D341Med (cell line): ENCODE data around the gene GPR137.
"Not testable (repeated sequence)": the region's sequence is repeated elsewhere in the genome, so short reads cannot be mapped to it uniquely, and the experiment has no call there.

Experiments used
- DNase-seq: peaks from one replicate; pipeline ENCODE4 v3.0.0; 2012; ENCODE audit warnings: low spot score

The GPR137 gene

GRCh38 chr11:64284962-64285884 is at the start of gene GPR137:
GPR137 (plus strand) TSS chr11:64285848; CDS start chr11:64286525, 677 bp downstream.
- peak; percentile 95 for DNase-seq

- no peak for DNase-seq
These were observed 48.1 kb upstream of the GPR137 start for GRCh38 chr11:64237484-64237951.

GRCh38 chr11:64238076-64238475 is 47.6 kb upstream of the GPR137 start:
- no peak for DNase-seq

GRCh38 chr11:64238999-64239398 is 46.6 kb upstream of the GPR137 start:
- no peak for DNase-seq

- no peak for DNase-seq
These were observed 45.8 kb upstream of the GPR137 start for GRCh38 chr11:64239662-64240434.

GRCh38 chr11:64240435-64241240 is 45.0 kb upstream of the GPR137 start, which contains the start of gene FKBP2:
FKBP2 (plus strand) TSS chr11:64241095; CDS start chr11:64242388, 1,293 bp downstream.
- peak; percentile 98 for DNase-seq

GRCh38 chr11:64241241-64241490 is 44.5 kb upstream of the GPR137 start:
- DNase-seq: peak; percentile 94

- DNase-seq: peak; percentile 50
These were observed 43.9 kb upstream of the GPR137 start for GRCh38 chr11:64241491-64242374.

- no peak for DNase-seq
These were observed 42.3 kb upstream of the GPR137 start for GRCh38 chr11:64243236-64243854.

GRCh38 chr11:64244107-64244506 is 41.5 kb upstream of the GPR137 start:
- no peak for DNase-seq

GRCh38 chr11:64244966-64245365 is 40.7 kb upstream of the GPR137 start:
- DNase-seq: no peak

- no peak for DNase-seq
These were observed 40.2 kb upstream of the GPR137 start for GRCh38 chr11:64245401-64245796.

- DNase-seq: no peak
These were observed 39.6 kb upstream of the GPR137 start for GRCh38 chr11:64245797-64246620.

GRCh38 chr11:64246621-64246870 is 39.1 kb upstream of the GPR137 start:
- DNase-seq: not testable (repeated sequence)

- peak; percentile 90 for DNase-seq
These were observed 38.5 kb upstream of the GPR137 start, which contains the start of gene PPP1R14B for GRCh38 chr11:64246871-64247728. PPP1R14B (minus strand) TSS chr11:64246943; CDS start chr11:64246673, 270 bp downstream.

- DNase-seq: no peak
These were observed 37.7 kb upstream of the GPR137 start for GRCh38 chr11:64247729-64248531.

GRCh38 chr11:64248578-64248977 is 37.1 kb upstream of the GPR137 start:
- DNase-seq: no peak

GRCh38 chr11:64249038-64249437 is 36.6 kb upstream of the GPR137 start:
- no peak for DNase-seq
